Stimulated activated memory B cell treated with anti-CD40 and anti-IgM and Interleukin-4, amounts not matched to agents 10 μg/mL and 1 μg/mL and 100 μg/mL, for 72 hours (primary cell): ENCODE data around the gene FMN1.
A peak's percentile ranks its signal among the peaks of the same experiment; 100 is the strongest.

ENCODE experiments used
- ATAC-seq: fragments of 150-1000 bp; cut with Tn5 transposase; 2 replicates; pipeline ENCODE4 v1.10.0; 2021
- H3K27ac Mint-ChIP-seq: one replicate; pipeline ENCODE4 v1.8.0; 2022; ENCODE audit warnings: mild to moderate bottlenecking, mixed read lengths
- H3K27me3 Mint-ChIP-seq: one replicate; pipeline ENCODE4 v1.8.0; 2022; ENCODE audit warnings: mixed read lengths
- H3K36me3 Mint-ChIP-seq: one replicate; pipeline ENCODE4 v1.8.0; 2022; ENCODE audit warnings: mixed read lengths
- H3K4me1 Mint-ChIP-seq: one replicate; pipeline ENCODE4 v1.8.0; 2022; ENCODE audit warnings: mixed read lengths
- H3K4me3 Mint-ChIP-seq: one replicate; pipeline ENCODE4 v1.8.0; 2022; ENCODE audit warnings: mild to moderate bottlenecking, moderate library complexity, mixed read lengths
- H3K9me3 Mint-ChIP-seq: one replicate; pipeline ENCODE4 v1.8.0; 2022; ENCODE audit warnings: mixed read lengths

Gene FMN1

GRCh38 chr15:33209575-33210481, 15.3 kb upstream of the FMN1 start:
- Mint-ChIP-seq H3K9me3 (peaks cover 4% of the 10 kb centered on the region), H3K27me3 (peaks cover 10% of the 10 kb centered on the region), H3K36me3 (no peaks in the 10 kb centered on the region), H3K4me3 (no peak overlapping the region), H3K4me1 (no peaks in the 10 kb centered on the region), H3K27ac (no peak overlapping the region)
- no peak for ATAC-seq

GRCh38 chr15:33207646-33208045, 13.1 kb upstream of the FMN1 start:
- peaks cover 20% of the 10 kb centered on the region for H3K27me3 Mint-ChIP-seq
- H3K4me1 Mint-ChIP-seq: no peaks in the 10 kb centered on the region
- no peak overlapping the region for H3K4me3 Mint-ChIP-seq
- no peaks in the 10 kb centered on the region for H3K36me3 Mint-ChIP-seq
- ATAC-seq: no peak
- no peak overlapping the region for H3K27ac Mint-ChIP-seq
- peaks cover 4% of the 10 kb centered on the region for H3K9me3 Mint-ChIP-seq

GRCh38 chr15:33206366-33206765, 11.9 kb upstream of the FMN1 start:
- peaks cover 7% of the 10 kb centered on the region for H3K4me1 Mint-ChIP-seq
- peaks cover 4% of the 10 kb centered on the region for H3K9me3 Mint-ChIP-seq
- peaks cover 20% of the 10 kb centered on the region for H3K27me3 Mint-ChIP-seq
- H3K4me3 Mint-ChIP-seq: no peak overlapping the region
- no peak for ATAC-seq
- H3K27ac Mint-ChIP-seq: no peak overlapping the region
- no peaks in the 10 kb centered on the region for H3K36me3 Mint-ChIP-seq

GRCh38 chr15:33204926-33205325, 10.4 kb upstream of the FMN1 start:
- Mint-ChIP-seq H3K27ac (no peak overlapping the region), H3K4me3 (no peak overlapping the region), H3K9me3 (peaks cover 4% of the 10 kb centered on the region), H3K27me3 (peaks cover 25% of the 10 kb centered on the region), H3K4me1 (peaks cover 10% of the 10 kb centered on the region), H3K36me3 (no peaks in the 10 kb centered on the region)
- ATAC-seq: no peak

- ATAC-seq: no peak
- Mint-ChIP-seq H3K27me3 (peaks cover 34% of the 10 kb centered on the region), H3K4me3 (no peak overlapping the region), H3K27ac (no peak overlapping the region), H3K36me3 (no peaks in the 10 kb centered on the region), H3K9me3 (no peaks in the 10 kb centered on the region), H3K4me1 (peaks cover 10% of the 10 kb centered on the region)
These were observed 9.6 kb upstream of the FMN1 start for GRCh38 chr15:33204087-33204486.

- H3K36me3 Mint-ChIP-seq: no peaks in the 10 kb centered on the region
- peak overlapping the region; percentile 50 for H3K27ac Mint-ChIP-seq
- H3K27me3 Mint-ChIP-seq: peaks cover 48% of the 10 kb centered on the region
- ATAC-seq: peak; percentile 82
- H3K9me3 Mint-ChIP-seq: no peaks in the 10 kb centered on the region
- peak overlapping the region; percentile 53 for H3K4me3 Mint-ChIP-seq
- H3K4me1 Mint-ChIP-seq: peaks cover 10% of the 10 kb centered on the region
These were observed 7.1 kb upstream of the FMN1 start for GRCh38 chr15:33201491-33202231.

GRCh38 chr15:33200903-33201302, 6.4 kb upstream of the FMN1 start:
- peaks cover 10% of the 10 kb centered on the region for H3K4me1 Mint-ChIP-seq
- no peak overlapping the region for H3K27ac Mint-ChIP-seq
- no peaks in the 10 kb centered on the region for H3K36me3 Mint-ChIP-seq
- peaks cover 55% of the 10 kb centered on the region for H3K27me3 Mint-ChIP-seq
- no peak for ATAC-seq
- no peak overlapping the region for H3K4me3 Mint-ChIP-seq
- no peaks in the 10 kb centered on the region for H3K9me3 Mint-ChIP-seq

GRCh38 chr15:33200444-33200843, 5.9 kb upstream of the FMN1 start:
- ATAC-seq: no peak
- no peak overlapping the region for H3K27ac Mint-ChIP-seq
- H3K36me3 Mint-ChIP-seq: no peaks in the 10 kb centered on the region
- H3K4me1 Mint-ChIP-seq: peaks cover 10% of the 10 kb centered on the region
- no peaks in the 10 kb centered on the region for H3K9me3 Mint-ChIP-seq
- peaks cover 53% of the 10 kb centered on the region for H3K27me3 Mint-ChIP-seq
- H3K4me3 Mint-ChIP-seq: no peak overlapping the region

- ATAC-seq: no peak
These were observed 4.0 kb upstream of the FMN1 start for GRCh38 chr15:33198541-33198940.

GRCh38 chr15:33197636-33198035, 3.1 kb upstream of the FMN1 start:
- no peak overlapping the region for H3K27ac Mint-ChIP-seq
- H3K4me3 Mint-ChIP-seq: no peak overlapping the region
- peaks cover 49% of the 10 kb centered on the region for H3K27me3 Mint-ChIP-seq
- no peaks in the 10 kb centered on the region for H3K36me3 Mint-ChIP-seq
- H3K9me3 Mint-ChIP-seq: no peaks in the 10 kb centered on the region
- no peak for ATAC-seq
- peaks cover 24% of the 10 kb centered on the region for H3K4me1 Mint-ChIP-seq

More at GRCh38 chr15:33198541-33198940, 4.0 kb upstream of the FMN1 start:
- peaks cover 49% of the 10 kb centered on the region for H3K27me3 Mint-ChIP-seq
- no peaks in the 10 kb centered on the region for H3K36me3 Mint-ChIP-seq
- peaks cover 24% of the 10 kb centered on the region for H3K4me1 Mint-ChIP-seq
- H3K9me3 Mint-ChIP-seq: no peaks in the 10 kb centered on the region
- no peak overlapping the region for H3K27ac Mint-ChIP-seq
- no peak overlapping the region for H3K4me3 Mint-ChIP-seq

GRCh38 chr15:33194237-33194636, 277 bp downstream of the FMN1 start:
- Mint-ChIP-seq H3K27me3 (peaks cover 44% of the 10 kb centered on the region), H3K36me3 (no peaks in the 10 kb centered on the region), H3K27ac (no peak overlapping the region), H3K9me3 (no peaks in the 10 kb centered on the region), H3K4me3 (peak overlapping the region; percentile 58), H3K4me1 (peaks cover 14% of the 10 kb centered on the region)
- ATAC-seq: no peak

- ATAC-seq: no peak
- Mint-ChIP-seq H3K4me3 (no peak overlapping the region), H3K27ac (no peak overlapping the region), H3K27me3 (peaks cover 44% of the 10 kb centered on the region), H3K9me3 (no peaks in the 10 kb centered on the region), H3K36me3 (no peaks in the 10 kb centered on the region), H3K4me1 (peaks cover 24% of the 10 kb centered on the region)
These were observed 2.9 kb downstream of the FMN1 start for GRCh38 chr15:33191591-33191990.

GRCh38 chr15:33190539-33190938, 4.0 kb downstream of the FMN1 start:
- H3K27ac Mint-ChIP-seq: no peak overlapping the region

GRCh38 chr15:33188641-33189257, 5.8 kb downstream of the FMN1 start:
- no peaks in the 10 kb centered on the region for H3K9me3 Mint-ChIP-seq
- no peaks in the 10 kb centered on the region for H3K36me3 Mint-ChIP-seq
- no peak overlapping the region for H3K27ac Mint-ChIP-seq
- H3K4me1 Mint-ChIP-seq: peaks cover 9% of the 10 kb centered on the region
- peaks cover 23% of the 10 kb centered on the region for H3K27me3 Mint-ChIP-seq
- no peak for ATAC-seq
- H3K4me3 Mint-ChIP-seq: no peak overlapping the region

More at GRCh38 chr15:33190539-33190938, 4.0 kb downstream of the FMN1 start:
- H3K27me3 Mint-ChIP-seq: peaks cover 35% of the 10 kb centered on the region
- H3K9me3 Mint-ChIP-seq: no peaks in the 10 kb centered on the region
- H3K36me3 Mint-ChIP-seq: no peaks in the 10 kb centered on the region
- H3K4me3 Mint-ChIP-seq: no peak overlapping the region
- no peak for ATAC-seq
- peaks cover 24% of the 10 kb centered on the region for H3K4me1 Mint-ChIP-seq

GRCh38 chr15:33188159-33188558, 6.4 kb downstream of the FMN1 start:
- no peak overlapping the region for H3K27ac Mint-ChIP-seq
- H3K36me3 Mint-ChIP-seq: no peaks in the 10 kb centered on the region
- ATAC-seq: no peak
- H3K27me3 Mint-ChIP-seq: peaks cover 23% of the 10 kb centered on the region
- H3K4me3 Mint-ChIP-seq: no peak overlapping the region
- peaks cover 9% of the 10 kb centered on the region for H3K4me1 Mint-ChIP-seq
- H3K9me3 Mint-ChIP-seq: no peaks in the 10 kb centered on the region
